Stimulated activated CD8-positive, alpha-beta memory T cell treated with anti-CD3 and anti-CD28 coated beads, Interleukin-12 subunit alpha, Interleukin-12 subunit beta, amount 100 ng/mL, for 4 hours (primary cell): ENCODE measurements around the gene YES1.
A peak's percentile ranks its signal among the peaks of the same experiment; 100 is the strongest.

Experiments
- DNase-seq: peaks from one replicate; pipeline ENCODE4 v3.0.0-alpha.2; 2020; ENCODE audit warnings: low read depth

The YES1 gene

DNA sequence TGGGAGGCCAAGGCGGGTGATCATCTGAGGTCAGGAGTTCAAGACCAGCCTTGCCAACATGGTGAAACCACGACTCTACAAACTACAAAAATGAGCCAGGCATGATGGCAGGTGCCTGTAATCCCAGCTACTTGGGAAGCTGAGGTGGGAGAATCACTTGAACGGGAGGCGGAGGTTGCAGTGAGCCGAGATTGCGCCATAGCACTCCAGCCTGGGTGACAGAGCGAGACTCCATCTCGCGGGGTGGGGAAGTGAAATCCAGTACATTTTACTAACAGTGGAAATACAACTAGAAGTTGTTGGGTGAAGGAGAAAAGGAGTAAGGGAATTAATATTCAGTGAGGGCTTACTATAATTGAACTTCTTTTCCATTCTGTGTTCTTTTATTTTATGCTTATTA lies 86.4 kb downstream of the YES1 start:
- DNase-seq, result no peak

GRCh38 chr18:723541-724080 lies 88.4 kb downstream of the YES1 start:
- no peak for DNase-seq

DNA sequence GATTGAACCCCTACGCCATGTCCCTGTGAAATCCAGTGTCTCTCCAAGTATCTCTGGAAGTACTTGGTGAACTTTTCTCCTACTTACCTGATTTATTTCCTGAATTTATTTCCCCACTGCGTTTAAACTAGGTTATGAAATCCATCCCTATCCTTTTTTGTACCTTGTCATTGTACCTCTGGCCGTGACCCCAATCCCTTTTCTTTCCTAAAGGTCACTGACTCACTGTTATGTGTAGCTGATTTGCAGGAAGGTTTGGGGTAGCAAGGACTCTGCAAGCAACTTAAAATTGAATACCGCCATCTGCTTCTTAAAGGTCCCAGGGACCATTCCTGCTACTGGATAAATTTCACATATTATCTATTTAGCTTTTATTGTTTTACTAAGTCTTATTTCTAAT lies 95.0 kb downstream of the YES1 start:
- no peak for DNase-seq

DNA sequence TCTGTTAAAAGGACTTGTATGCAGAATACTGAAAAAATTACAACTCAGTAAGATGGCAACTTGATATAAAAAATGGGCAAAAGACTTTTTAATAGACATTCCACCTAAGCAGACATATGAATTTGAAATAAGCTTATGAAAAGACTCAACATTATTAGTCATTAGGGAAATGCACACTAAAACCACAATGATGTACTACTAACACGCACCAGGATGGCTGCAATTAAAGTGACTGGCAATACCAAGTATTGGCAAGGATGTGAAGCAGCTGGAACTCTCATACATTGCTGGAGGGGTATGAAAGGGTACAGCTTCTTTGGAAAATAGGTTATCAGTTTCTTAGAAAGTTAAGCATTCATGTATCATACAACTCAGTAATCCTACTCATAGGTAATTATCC lies 96.4 kb downstream of the YES1 start:
- DNase-seq, result no peak

DNA sequence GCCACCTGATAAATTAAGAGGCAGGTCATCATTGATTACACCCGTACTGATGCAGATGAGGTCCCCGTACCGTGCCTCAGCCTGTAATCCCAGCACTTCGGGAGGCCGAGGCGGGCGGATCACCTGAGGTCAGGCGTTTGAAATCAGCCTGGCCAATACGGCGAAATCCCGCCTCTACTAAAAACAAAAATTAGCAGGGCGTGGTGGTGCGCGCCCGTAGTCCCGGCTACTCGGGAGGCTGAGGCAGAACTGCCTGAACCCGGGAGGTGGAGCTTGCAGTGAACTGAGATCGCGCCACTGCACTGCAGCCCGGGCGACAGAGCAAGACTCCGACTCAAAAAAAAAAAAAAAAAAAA lies 98.9 kb downstream of the YES1 start:
- no peak for DNase-seq

DNA sequence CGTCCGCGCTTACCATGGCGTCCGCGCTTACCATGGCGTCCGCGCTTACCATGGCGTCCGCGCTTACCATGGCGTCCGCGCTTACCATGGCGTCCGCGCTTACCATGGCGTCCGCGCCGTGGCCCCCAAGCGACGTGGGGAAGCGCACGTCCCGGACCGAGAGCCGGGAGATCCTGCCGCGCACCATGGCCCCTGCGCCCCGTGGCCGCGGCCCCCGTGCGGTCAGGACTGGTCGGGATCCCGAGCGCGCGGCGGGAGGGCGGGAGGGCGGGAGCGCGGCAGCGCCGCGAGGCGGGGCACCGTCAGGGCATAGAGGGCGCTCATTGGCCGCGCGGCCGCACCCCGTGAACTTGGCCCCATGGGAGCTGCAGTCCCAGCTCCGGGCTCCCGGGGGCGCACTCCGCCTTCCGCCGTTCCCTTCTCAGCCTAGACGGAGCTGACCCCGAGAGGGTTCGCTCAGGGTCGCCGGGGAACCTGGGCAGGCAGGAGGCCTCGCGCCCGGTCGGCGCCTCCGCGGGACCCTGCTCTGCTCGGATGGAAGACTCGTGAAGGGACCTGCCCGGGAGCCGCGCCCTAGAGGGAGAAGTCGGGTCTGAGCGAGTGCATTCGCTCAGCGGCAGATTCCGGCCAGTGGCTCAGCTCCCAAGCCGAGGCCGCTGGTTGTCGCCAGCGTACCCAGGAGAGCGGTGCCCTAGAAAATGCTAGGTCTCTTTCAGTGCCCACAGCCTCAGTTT lies 99.5 kb downstream of the YES1 start, which contains the start of gene ENOSF1:
Gene ENOSF1, minus strand, starts transcription at position 230 of the 734 bp plus-strand sequence. Its CDS starts 43 bp downstream, at position 187.
- DNase-seq, result peak; percentile 74

DNA sequence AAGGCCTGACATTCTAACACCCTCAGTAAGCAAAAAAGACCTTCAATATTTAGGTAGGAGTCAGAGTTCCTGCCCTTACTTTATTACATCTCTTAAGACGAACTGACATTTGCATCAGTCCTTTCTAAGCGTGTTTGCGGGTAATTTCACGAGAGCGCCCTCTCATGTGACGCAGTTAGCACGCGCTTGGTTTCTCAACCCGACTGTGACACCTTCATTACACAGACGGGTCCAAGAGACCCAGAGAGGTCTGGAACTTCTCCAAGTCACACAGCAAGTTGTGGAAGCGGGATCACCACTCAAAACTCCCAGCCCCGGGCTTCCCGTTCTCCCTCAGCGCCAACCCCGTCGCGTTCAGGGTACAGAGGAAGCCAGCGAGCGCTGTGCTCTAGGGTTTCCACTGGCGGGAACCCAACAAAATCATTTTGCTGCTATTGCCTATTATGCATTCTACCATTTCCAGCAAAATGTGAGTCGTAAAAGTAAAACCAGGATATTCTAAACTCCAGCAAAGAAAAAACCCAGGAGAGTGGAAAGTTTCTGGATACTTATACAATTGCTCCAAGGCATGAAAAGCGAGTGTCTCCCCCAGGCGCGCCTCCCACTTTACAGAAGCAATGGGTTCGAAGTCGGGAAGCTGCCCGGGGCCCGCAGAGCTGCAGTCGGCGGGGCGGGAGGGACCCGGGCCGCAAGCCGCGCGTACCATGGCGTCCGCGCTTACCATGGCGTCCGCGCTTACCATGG lies 100.2 kb downstream of the YES1 start:
- DNase-seq, result peak; percentile 56

DNA sequence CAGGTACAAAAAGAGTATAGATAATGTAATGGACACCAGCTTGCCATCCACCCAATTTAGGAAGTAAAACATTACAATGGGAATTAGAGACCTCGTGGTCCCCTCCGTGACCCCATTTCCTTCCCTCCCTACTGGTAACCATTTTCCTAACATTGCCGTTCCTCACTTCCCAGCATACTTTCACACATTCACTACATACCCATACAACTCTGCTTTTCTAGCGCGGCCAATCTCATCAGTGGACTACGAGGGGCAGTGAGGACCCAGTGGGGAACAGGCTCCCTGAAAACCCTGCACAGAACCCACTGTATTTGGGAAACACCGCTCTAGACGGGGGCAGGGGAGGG lies 100.8 kb downstream of the YES1 start:
- DNase-seq, result no peak

DNA sequence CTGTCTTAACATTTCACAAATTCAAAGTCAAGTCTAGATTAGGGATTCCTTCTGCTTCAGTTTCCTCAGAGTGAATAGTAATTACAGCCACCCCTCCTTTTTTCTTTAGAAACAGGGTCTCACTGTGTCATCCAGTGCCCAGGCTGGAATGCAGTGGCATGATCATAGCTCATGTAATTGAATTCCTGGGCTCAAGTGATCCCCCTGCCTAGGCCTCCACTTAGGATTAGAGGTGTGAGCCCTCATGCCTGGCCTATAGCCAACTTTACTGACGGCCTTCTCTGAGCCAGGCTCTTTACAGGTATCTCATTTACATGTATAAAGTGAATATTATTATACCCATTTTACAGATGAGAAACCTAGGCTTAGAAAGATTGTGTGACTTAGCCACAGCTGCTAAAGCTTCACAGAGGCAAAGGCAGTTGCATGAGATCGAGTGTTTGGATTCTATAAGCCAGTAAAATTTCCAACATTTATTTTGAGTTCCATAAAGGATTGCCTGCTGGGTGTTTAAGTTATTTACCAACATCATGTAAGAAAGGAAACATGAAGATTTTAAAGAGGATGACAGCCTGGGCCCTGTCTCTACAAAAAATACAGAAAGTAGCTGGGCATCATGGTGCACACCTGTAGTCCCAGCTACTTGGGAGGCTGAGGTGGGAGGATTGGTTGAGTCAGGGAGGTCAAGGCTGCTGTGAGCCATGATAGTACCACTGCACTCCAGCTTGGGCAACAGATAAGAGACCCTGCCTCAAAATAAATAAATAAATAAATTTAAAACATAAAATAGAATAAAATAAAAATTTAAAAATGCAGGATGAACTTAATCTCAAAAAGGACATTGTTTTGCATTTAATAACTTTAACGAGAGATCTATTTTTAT lies 101.4 kb downstream of the YES1 start:
- DNase-seq, result no peak

- no peak for DNase-seq
These were observed 102.3 kb downstream of the YES1 start for GRCh38 chr18:709771-710170.

- no peak for DNase-seq
These were observed 103.9 kb downstream of the YES1 start for GRCh38 chr18:708096-708495.

GRCh38 chr18:706405-706804 lies 105.6 kb downstream of the YES1 start:
- no peak for DNase-seq

DNA sequence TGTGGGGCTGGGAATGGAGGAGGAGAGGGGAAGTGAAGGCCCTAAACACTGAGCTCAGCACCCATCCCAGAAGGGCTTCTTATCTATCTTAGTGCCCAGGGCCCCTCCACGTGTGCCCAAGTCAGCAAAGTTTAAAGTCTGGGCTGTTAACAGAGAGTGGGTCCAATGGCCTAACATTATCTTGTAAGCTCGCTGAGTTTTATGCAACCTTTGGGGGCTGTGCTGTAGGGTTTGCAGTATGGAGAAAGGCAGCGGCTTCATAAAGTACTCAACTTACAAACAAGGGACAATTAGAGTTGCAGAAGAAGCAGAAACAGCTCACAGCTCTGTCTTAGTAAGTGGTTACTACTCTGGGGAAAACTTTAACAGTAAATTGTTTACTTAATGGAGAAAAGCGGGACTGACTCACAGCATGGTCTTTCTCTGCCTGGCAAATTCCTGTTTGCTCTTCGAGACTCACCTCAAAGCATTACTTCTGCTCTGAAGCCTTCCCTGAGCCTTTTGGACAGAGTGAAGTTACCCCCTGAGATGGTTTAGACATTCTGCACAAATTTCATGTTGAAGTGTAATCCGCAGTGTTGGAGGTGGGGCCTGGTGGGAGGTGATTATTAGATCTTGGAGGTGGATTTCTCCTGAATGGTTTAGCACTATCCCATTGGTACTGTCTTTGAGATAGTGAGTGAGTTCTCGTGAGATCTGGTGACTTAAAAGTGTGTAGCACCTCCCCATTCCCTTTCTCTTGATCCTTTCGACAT lies 108.7 kb downstream of the YES1 start:
- DNase-seq, result no peak

DNA sequence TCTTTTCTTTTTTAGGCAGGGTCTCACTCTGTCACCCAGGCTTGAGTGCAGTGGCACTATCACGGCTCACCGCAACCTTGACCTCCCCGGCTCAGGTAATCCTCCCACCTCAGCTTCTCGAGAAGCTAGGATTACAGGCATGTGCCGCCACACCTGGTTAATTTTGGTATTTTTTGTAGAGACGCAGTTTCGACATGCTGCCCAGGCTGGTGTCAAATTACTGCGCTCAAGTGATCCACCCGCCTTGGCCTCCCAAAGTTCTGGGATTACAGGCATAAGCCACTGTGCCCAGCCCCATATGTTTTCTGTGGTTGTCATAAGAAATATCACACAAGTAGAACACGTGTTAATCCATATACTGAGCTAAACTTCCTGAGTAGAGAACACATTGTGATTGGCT lies 114.2 kb downstream of the YES1 start:
- DNase-seq, result no peak

DNA sequence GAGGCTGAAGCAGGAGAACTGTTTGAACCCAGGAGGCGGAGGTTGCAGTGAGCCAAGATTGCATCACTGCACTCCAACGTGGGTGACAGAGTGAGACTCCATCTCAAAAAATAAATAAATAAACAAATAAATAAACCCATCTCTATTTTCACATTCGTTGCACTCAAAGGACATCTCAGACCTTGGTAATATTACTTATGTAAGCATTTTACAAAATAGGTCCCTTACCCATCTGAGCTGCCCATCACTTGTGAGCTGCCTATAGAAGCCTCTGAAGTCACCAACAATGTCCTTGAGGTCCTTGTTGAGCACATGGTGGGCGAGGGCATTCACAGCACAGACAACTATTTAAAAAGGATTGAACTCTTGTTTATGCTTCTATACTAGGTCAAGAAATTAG lies 115.0 kb downstream of the YES1 start:
- no peak for DNase-seq

DNA sequence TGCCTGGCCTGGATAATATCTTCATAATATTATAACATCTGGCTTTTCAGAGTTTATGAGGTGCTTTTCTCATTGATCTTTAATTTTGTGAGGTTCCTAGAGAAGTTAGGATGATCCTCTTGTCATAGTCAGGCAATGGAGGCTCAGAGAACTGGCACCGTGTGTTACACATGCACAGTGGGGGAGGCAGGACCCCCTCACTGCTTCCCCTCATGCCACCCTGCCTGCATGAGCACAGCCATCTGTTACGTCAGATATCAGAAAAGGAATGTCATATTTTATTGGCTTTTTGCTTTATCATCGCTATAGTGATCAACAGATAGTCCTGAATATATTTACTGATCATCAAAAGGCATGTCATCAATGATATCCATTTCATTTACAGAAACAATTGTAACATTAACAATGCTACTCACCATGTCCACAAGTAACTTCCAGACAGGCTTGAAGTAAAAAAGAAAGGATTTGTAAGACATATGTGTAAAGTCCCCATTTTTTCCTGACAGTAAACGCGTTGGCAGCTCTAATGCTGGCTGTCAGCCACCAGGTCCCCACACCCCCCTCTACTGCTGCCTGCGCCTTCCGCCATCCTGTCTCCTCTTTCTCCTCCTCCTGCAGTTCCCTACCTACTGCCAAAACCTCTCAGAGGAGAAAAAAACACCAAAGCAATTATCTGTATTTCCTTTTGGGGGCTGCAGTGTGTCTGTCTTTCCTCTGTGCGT lies 118.4 kb downstream of the YES1 start:
- DNase-seq, result no peak

DNA sequence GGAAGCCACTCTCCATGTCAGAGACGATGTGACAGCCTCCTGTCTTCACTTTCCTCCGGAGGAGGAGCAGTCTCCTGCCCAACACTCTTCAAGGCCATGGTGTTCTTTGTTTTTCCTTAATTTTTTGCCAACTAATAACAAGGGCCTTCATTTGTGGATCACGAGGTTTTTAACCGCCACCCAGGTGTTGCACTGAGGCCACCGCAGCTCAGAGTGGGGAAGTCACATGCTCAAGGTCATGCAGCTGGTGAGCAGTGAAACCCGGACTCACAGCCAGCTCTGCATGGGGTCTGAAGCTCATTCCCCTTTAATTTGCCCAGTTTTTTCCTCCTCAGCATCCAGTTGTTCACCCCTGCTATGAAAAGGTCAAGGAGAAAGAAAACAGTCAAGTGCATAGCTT lies 119.2 kb downstream of the YES1 start:
- DNase-seq, result no peak

DNA sequence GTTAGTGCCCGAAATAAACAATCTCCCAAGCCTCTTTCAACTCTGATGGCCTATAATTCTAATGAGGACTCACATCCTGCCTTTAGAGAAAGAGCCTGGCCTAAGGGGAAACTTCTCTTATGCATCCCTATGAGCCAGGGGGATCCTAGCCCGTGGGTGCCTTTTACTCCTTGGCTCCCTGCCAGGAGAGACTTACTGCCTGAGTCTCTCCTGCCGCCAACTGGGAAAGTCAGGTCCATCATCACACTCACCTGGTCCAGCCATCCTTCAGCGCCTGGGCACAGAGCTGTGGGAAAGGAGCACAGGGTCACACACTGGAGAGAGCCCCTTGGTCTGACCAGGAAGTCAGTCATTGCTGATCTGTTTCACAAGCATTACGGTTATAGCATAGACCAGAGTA lies 123.7 kb downstream of the YES1 start:
- no peak for DNase-seq

- no peak for DNase-seq
These were observed 125.5 kb downstream of the YES1 start for GRCh38 chr18:686339-687111.

DNA sequence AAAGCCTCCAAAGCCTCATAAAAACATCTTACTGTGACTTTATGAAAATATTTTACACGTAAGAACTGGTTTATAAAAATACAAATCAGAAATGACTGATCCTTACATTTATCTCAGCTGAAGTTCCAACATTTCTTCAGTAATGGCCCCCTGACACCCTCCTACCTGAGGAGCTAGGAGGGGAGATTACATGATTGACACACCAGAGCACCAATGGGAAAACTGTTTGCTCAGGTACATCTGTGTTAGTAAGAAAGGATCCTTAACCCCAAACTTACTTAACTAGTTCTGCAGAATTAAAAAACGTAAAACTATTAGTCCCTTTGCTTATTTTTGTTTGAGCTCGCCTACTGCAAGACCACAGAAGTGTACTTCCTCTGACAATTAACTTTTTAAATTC lies 126.6 kb downstream of the YES1 start:
- DNase-seq, result no peak
